KG1 (cell line): ENCODE measurements around the gene NLRC3.

ENCODE experiments used
- DNase-seq: peaks from one replicate; lab custom pipeline; 2025; lab: John Stamatoyannopoulos, UW

The NLRC3 gene

DNA sequence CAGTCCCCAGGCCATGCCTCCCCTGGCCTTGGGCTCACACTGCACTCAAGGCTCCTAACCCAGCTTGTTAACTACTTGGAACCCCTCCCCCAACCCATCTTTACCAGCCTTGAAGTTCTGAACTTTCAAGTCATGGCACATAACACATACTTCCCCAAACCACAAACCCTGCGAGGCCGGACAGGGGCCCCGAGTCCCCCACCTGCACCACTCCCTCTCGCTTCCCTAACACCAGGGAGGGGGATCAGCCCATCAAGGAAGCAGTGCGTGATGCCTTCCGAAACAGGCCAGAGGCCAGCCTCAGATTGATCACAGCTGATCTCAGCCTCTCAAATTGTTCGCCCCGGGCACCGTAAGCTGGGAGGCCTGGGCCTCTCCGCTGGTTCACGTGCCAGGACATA, 3.0 kb upstream of the NLRC3 start:
- peak; percentile 52 for DNase-seq

DNA sequence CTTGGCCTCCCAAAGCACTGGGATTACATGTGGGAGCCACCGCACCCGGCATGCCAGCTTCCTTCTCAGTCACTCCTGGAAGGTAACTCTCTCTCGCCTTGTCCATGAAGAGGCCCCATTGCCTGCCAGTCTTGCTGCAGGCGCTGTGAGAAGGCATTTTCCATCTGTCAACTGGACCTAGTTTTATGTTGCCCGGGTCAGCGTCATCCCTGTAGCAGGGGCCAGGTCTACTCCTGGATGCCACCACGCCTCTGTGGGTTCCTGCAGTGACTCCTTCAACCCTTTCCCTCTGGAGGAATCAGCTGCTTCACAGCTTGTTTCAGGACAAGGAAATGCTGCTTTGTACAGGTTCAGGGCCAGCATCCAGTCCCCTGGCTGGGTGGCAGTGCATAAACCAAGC, 2.6 kb upstream of the NLRC3 start:
- DNase-seq = no peak

DNA sequence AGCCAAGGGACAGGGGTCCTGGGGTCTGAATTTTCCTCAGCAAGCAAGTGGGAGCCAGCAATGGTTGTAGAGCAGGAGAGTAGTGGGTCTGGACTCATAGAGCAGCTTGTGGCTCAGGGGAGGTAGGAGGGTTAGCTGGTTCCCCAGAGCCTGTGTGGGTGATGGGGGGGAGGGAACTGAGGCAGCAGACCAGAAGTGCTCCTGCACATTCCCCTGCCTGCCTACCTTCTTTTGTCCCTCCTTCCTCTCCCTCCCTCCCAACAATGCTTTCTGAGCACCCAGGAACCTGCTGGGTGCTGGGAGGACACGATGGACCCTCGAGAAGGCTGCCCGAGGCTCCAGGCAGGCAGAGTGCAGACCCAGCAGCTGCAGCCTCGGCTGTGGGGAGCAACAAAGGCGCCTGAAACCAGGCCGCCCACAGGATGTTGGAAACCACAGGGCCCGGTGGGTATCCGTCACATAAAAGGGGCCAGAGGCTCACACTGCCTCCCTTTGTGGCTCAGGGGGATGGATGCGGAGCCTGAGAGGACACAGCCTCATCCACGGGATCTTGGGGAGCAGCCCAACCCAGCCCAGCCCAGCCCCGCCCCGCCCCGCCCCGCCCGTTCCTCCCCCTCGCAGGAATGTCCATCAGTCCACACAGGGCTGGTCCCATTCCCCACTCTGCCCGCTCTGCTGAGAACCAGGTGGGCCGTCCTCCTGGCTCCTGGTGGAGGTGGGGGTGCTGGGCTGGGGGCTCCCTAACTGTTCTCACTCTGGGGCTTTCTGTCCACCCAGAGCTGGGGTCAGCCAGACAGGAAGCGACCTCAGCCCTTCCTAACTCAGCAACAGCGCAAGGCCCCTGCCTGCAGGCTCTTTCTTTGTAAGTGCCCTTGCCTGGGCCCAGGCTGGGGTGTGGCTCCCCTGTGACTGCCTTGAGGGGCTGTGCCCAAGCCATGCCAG, 1.7 kb upstream of the NLRC3 start:
- peak; percentile 75 for DNase-seq

DNA sequence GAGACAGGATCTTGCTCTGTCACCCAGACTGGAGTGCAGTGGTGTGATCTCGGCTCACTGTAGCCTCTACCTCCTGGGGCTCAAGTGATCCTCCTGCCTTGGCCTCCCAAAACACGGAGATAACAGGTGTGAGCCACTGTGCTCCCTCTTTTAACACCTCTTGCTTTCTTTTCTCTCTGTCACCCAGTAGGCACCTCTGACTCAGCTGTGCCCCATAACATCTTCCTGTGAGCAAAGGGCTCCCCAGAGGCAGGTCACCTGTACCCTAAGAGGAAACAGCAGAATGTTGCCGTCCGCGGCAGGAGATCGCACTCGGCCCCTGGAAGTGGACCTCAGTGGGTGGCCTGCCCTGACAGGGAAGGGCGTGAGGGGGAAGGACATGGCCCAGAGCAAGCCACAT, 918 bp upstream of the NLRC3 start:
- DNase-seq = no peak

DNA sequence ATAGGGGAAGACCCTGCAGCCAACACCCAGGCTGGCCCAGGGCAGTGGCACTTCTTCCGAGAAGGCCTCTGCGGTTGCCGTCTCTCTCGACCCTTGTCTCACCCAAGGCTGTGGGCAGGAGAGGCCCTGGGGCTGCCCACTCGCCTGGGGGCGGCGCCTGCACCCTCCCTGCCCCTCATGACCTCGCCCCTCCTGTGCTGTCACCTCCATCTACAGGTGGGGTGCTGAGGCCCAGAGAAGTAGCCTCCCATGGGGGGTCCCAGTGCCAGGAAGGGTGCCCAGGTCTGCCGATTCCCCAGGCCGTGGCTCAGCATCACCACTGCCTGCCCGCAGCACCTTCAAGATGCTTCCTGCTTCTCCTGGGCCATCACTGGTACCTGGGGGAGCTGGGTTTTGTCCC, 992 bp downstream of the NLRC3 start:
- DNase-seq = no peak

DNA sequence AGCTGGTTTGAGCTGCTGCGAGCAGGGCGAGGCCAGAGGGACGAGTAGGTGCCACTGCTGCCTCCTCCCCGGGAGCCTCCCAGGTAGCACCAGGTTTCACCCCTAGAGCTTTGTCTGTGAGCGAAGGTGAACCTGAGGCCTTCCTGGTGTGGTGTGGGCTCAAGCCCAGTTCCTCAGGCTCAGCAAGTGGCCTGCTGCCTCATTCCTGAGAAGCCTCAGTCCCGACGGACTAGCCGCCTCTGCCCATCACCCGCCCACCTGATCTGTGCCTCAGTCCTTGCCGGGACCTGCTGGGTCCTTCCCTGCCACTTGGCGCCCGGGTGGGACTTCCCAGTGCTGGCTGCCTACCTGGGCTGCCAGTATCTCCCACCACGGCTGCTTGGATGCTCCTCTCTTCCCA, 1.7 kb downstream of the NLRC3 start:
- no peak for DNase-seq

DNA sequence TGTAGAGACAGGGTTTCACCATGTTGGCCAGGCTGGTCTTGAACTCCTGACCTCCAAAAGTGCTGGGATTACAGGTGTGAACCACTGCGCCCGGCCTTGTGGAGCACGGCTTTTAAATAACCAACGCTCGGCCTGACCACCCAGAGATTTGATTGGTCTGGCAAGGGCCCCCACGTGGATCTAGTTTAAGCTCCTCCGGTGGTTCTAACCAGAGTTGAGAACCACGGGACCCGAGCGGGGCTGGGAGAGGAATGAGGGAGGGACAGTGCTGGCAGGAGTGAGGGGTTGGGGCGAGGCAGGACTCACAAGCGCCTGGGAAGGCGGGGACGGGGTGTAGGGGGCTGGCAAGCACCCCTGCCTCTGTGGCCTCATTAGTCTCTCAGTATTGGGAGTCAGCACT, 3.0 kb downstream of the NLRC3 start:
- DNase-seq = no peak

DNA sequence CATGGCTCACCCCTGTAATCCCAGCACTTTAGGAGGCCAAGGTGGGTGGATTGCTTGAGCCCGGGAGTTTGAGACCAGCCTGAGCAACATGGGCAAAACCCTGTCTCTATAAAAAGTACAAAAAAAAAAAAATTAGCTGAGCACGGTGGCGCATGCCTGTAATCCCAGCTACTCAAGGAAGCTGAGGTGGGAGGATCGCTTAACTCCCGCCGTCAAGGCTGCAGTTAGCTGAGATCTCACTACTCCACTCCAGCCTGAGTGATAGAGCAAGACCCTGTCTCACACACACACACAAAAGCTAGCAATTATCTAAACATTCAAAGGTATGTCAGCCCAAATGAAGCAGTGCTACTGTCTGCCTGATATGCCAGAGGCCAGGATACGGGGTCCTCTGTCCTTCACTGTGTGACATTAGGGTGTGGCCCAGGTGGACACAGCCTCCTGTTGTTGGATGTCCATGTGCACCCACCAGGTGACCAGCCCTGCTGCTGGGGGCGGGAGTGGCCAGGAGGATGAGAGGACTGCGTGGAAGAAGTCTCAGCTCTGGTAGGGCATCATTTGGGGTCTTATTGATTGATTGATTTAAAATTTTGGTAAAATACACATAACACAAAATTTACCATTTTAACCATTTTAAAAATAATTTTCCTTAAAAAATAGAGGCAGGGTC, 3.9 kb downstream of the NLRC3 start:
- DNase-seq = no peak

DNA sequence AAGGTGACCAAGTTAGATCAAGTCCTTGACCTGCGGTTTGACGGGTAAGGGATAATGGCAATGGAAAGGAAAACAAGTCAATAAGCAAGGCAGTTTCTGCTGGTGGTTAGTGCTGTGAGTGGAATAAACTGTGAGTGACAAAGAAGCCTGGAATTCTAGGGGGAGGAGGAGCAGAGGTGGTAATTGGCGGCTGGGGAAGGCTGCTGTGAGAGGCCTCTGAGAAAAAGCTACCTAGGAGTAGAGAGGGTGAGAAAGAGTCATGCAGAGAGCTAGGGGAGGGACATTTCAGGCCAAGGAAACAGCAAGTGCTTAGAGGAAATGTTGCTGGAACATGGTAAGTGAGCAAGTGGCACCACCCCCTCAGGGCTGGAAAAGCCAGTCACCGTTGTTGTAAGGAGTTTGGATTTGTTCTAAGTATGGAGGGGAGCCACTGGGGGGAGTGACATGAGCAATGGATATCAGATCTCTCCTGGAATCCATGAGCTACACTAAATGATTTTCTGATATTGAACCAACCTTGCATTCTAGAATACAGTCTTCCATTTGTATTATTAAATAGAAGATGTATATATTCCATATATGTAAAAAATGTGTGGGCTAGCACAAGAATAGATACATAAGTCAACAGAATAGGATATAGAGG, 6.7 kb downstream of the NLRC3 start:
- DNase-seq = no peak

DNA sequence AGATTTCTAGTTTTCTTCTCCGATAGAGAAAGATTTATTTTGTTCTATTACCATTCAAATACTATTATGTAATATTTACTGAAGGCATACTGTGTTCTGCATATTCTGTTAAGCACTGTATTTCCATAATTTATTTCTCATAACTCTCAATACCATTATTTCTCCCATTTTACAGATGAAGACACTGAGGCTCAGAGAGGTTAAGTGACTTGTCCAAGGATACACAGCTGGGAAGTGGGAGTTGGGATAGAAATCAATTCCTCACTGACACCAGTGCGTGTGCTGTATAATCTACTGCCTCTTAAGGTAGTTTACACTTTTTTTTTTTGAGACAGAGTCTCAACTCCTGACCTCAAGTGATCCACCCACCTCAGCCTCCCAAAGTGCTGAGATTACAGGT, 7.4 kb downstream of the NLRC3 start:
- no peak for DNase-seq

DNA sequence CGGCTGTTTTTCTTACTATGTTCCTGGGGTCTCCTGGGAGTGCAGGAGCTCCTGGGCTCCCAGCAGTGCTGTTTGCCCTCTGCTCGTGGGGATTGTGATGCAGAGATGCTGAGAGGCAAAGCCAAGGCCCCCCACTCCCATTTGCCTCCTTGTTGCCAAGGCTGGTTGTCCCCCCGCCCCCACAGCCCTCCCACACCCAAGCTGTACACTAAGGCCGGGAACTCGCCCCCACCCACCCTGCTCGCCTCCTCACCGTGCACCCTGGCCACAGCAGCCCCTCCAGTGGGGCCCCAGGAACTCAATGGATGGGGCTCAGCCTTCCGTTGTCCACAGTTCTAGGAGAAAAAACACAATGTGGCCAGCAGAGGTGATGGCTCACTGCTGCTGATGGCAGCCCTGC, 10.2 kb downstream of the NLRC3 start:
- DNase-seq = no peak

DNA sequence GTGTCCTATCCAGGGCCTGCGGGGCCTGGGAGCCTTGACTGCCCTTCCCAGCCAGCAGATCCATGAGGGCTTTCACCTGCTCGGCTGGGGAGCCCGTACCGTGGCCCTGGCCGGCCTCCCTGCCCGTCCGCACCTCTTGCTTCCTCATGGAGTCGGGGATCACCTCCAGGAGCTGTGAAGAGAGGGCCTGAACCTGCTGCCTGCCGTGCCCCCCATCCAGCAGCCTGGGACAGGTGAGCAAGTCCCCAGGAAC, 12.4 kb downstream of the NLRC3 start:
- DNase-seq = no peak

DNA sequence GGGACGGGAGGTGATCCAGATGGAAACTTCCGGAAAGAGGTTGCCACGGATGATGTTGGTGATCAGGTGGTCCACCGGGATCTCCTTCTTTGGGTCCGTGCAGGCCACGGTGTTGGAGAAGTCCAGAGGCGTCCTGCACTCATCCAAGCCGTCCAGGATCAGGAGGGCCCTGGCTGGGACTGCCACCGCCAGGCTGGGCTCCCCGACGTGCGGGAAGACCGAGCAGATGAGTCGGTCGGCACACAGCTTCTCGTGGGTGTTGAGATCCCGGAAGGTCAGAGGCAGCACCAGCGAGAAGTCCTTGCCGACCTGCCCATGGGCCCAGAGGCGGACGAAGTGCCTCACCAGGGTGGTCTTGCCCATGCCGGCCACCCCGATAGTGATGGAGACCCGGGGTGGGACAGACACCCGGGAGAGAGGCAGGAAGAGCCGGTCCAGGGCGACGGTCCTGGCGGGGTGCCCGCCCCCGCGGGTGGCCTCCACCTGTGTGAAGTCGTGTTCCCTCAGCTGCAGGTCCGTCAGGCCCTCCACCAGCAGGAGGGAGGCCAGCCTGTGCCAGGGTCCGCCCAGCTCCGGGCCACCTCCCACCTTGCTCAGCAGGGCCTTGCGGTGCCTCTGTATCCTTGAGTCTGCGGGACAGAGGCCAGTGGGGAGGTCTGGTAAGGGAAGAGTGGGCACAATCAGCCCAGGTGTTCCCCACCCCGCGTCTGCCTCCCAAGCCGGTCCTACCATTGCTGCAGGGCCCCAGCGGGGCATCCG, 12.9 kb downstream of the NLRC3 start:
- no peak for DNase-seq

DNA sequence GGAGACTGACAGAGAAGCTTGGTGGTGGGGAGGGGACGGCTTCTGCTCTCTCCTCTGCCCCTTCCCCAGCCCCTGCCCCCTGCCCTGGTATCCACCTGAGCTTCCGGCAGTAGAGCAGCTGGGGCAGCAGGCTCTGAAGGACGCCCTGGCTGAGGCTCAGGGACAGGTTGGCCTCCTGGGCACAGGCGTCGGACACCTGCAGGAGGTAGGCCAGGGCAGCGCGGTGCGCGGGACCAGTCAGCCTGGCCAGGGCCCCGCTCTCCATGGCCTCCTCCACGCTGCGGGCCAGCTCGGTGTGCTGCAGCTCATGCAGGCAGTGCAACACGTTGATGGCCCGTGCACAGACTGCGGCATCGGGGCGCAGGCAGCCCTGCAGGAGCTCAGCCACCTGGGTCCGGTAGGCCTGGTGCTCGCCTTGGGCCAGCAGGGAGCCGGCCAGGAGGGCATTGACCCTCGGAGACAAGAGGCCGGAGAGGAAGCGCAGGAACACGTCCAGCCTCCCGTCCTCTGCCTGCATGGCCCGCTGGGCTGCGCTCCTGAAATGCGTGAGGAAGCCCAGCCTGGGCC, 14.2 kb downstream of the NLRC3 start:
- no peak for DNase-seq

DNA sequence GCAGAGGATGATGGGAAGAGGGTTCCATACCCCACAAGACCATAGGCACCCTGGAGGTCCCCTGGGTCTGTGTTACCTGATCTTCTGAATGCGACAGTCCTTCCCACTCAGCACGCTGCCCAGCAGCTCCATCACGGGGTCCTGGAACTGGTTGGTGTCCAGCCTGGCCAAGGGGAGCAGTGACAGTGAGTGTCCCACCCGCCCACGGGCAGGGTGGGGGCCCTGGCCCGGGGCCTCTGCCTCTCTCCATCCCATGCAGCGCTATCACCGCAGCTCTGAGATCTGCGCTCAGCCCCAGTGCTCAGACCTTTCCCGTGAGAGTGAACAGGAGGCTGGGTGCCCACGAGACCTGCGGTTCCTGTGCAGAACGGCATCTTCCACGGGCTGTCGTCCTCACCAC, 15.6 kb downstream of the NLRC3 start:
- no peak for DNase-seq

DNA sequence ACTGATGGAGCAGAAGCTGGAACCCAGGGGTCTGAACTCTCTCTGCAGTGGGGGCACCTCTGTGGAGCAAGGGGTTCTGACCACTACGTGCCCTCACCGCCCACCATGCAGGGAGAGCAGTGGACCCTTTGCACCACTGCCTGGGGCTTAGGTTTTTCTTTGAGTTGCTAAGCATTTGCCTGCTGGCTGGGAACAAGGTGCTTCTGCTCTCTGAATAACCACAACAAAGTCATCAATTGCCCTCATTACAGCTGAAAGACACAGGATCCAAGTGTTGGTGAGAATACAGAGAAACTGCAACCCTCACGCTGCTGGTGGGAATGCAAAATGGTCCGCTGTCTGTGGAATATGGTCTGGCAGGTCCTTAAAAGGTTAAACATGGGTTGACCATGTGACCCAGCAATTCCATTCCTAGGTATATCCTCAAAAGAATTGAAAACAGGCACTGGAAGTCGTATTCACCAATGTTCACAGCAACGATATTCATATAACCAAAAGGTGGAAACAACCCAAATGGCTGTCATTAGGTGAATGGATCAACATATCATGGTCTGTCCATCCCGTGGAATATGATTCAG, 22.8 kb downstream of the NLRC3 start:
- no peak for DNase-seq

DNA sequence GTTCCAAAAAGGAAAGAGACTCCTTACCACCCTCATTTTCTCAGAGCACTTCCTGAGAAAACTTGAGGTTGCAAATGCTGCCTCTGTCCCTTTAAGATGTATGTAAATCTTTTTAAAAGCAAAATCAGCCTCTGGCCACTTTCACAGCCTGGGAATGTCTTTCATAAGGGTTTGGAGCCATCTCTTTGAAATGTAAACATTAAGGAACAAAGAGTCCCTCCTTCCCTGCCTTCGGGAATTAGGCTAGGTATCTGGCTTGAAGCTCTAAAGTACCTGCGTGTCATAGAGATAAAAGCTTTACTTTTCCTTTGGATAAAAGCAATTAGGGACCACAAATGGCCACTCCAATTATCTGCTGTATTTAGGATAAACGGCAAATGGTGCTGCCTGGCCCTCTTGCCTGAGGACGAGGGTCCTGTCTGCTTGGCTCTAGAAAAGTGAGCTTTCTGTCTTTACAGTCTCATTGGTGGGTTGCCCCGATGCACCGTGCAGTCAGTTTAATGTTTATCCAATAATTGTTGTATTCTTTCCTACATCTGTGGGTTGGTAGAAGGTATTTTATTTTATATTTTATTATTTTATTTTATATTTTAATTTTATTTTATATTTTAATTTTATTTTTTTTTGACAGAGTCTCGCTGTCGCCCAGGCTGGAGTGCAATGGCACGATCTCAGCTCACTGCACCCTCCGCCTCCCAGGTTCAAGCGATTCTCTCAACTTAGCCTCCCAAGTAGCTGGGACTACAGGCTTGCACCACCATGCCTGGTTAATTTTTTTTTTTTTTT, 23.9 kb downstream of the NLRC3 start:
- DNase-seq = no peak

DNA sequence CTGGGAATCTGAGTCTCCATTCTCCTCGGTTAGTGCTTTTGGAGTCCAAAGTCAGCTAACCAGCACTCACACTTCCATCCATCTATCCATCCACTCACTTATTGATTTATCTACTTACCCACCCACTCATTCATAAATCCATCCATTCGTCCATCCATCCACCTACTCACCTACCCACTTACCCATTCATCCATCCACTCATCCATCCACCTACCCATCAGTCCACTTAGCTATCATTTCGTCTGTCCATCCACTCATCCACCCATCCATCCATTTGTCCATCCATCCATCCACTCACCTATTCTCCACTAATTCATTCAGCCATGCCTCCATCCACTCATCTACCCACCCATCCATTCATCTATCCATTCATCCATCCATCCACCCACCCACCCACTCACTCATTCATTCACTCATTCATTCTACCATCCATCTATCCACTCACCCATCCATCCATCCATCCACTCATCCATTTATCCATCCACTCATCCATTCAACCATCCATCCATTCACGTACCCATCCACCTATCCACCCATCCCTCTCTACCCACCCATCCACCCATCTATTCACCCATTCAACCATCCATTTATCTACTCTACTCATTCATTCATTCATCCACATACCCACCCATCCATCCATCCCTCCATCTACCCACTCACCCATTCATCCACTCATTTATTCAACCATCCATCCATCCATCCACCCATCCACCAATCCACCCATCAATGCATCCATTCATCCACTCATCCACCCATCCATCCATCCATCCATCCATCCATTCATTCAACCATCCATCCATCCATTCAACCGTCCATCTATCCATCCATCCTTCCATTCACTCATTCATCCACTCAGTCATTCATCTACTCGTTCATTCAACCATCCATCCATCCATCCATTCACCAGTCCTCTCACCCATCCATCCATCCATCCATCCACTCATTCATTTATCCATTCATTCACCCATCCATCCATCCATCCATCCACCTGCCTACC, 26.1 kb downstream of the NLRC3 start:
- DNase-seq = no peak

DNA sequence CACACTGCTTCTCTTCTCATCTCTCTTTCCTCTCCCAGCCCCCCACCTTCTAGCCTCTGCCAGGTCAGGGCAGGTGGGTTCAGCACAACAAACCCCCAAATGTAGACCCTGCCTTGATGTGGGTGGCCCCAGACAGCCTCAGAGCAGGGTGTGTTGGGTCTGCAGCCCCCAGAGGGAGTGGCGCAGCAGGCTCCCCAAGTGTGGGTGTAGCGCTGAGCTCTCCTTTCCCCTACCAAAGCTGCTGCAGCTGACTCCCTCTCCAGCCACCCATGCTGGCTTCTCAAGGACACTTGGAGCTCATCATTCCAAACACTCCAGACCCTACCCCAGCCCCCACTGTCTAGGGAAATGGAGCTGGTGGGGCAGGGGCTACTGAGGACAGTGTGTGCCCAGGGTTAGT, 27.3 kb downstream of the NLRC3 start:
- no peak for DNase-seq

DNA sequence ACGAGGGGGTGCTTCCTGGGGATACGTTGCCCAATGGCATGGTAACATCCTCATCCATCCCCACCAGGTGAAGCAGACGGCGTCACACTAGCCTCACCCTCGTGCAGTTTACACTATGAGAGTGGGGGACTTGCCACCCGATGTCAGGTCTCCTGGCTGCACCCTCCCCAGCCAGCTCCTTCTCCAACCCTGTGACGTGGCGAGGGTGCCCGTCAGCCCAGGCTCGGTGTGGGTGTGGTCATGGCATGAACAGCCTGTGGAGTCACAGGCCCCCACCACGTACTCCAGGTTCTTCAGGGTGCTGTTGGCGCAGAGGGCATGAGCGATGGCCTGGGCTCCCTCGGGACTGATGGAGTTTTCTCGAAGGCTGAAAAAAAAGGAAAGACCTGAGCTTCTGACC, 28.3 kb downstream of the NLRC3 start:
- no peak for DNase-seq
